Spinal cord (tissue), 10 donors: ENCODE data around the gene GNB1. TPM values are rescaled to one million over a fixed set of nuclear protein-coding genes. Genes with fewer than 3 reads are reported as not detected.

Experiments
- DNase-seq, 6 donors: peaks; one replicate each; pipeline versions ENCODE4 v3.0.0 to v3.0.0-alpha.2; 2013 to 2015; ENCODE audit warnings: low spot score in 6 of 6, low read depth in 4 of 6
- H3K27ac ChIP-seq: one replicate; pipeline ENCODE4 v1.5.1; 2013; ENCODE audit warnings: low read depth, low read length, control low read depth
- H3K27me3 ChIP-seq: one replicate; pipeline ENCODE4 v1.6.1; 2013; ENCODE audit warnings: low read length; ENCODE audit not compliant: control insufficient read depth, insufficient read depth
- H3K36me3 ChIP-seq: one replicate; pipeline ENCODE4 v1.6.1; 2013; ENCODE audit warnings: low read length; ENCODE audit not compliant: control insufficient read depth, insufficient read depth
- H3K4me1 ChIP-seq: one replicate; pipeline ENCODE4 v1.6.1; 2013; ENCODE audit warnings: low read length; ENCODE audit not compliant: control insufficient read depth, insufficient read depth
- H3K4me3 ChIP-seq: one replicate; pipeline ENCODE4 v1.5.1; 2013; ENCODE audit warnings: low read depth, low read length, control low read depth
- H3K9me3 ChIP-seq: one replicate; pipeline ENCODE4 v1.6.1; 2013; ENCODE audit warnings: low read length; ENCODE audit not compliant: control insufficient read depth, insufficient read depth
- WGBS: methylation state at CpG from one replicate; pipeline ENCODE4 v1.1.5; 2013; ENCODE audit warnings: missing lambda C conversion rate; ENCODE audit not compliant: insufficient coverage; 5-methylcytosine and 5-hydroxymethylcytosine counted together
- polyA plus RNA-seq, 2 donors: library from polyadenylated mRNA; unstranded; fragments of 120-200 nt; gene quantifications; one replicate each; pipeline ENCODE4 v1.2.1, GENCODE V29; 2013; ENCODE audit not compliant: insufficient read length in 2 of 2
- total RNA-seq, 2 donors: library from RNA; depleted of rRNA in 1 of 2; stranded (reverse); fragments of 120-200 nt in 1 of 2; fragments of >200 nt in 1 of 2; gene quantifications; one replicate each; pipeline versions ENCODE4 v1.2.3 to v1.2.4, GENCODE V29; 2013 to 2014
- donor health status: healthy.

GNB1 gene
- total and polyA plus RNA-seq, 4 donors: 129 to 651 (median 436) TPM

DNA sequence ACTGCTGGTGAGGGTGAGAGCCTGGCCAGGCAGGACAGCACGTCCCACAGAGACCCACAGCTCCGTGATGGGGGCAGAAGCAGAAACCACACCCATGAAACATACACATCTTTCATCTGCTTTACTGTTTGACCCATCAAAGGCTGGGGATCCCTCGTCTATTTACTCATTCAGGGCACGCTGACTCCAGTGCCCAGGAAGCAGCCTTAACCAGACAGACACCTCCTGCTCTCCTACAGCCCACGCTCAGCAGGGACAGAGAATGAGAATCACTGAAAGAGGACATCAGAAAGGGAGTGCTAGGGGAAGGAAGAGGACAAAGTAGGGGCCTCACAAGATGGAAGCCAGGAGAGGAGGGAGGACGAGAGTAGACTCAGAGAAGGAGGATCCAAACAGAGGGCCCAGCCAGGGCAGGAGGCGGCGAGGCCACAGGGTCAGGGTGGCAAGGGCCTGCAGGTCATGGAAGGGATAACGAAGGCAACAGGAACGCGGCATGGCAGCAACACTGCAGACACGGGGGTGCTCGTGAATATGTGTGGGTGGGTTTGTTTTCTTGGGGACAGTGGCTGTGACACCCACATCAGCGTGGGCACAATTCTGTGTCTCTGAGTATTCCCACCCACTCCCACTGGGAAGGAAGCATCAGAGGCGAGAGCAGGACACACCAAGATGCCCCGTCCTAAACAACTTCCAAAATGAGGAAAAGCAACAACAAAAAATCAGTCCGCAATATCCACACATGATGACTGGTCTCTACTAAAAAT is 97.2 kb downstream of the GNB1 start:
- 98% methylated on average over 12 of the region's 17 CpGs for WGBS
- no peak overlapping the region for H3K4me3 ChIP-seq
- peaks cover 84% of the 10 kb centered on the region for H3K36me3 ChIP-seq
- H3K4me1 ChIP-seq: no peaks in the 10 kb centered on the region
- no peaks in the 10 kb centered on the region for H3K9me3 ChIP-seq
- DNase-seq: no peak
- H3K27ac ChIP-seq: no peak overlapping the region
- no peaks in the 10 kb centered on the region for H3K27me3 ChIP-seq

DNA sequence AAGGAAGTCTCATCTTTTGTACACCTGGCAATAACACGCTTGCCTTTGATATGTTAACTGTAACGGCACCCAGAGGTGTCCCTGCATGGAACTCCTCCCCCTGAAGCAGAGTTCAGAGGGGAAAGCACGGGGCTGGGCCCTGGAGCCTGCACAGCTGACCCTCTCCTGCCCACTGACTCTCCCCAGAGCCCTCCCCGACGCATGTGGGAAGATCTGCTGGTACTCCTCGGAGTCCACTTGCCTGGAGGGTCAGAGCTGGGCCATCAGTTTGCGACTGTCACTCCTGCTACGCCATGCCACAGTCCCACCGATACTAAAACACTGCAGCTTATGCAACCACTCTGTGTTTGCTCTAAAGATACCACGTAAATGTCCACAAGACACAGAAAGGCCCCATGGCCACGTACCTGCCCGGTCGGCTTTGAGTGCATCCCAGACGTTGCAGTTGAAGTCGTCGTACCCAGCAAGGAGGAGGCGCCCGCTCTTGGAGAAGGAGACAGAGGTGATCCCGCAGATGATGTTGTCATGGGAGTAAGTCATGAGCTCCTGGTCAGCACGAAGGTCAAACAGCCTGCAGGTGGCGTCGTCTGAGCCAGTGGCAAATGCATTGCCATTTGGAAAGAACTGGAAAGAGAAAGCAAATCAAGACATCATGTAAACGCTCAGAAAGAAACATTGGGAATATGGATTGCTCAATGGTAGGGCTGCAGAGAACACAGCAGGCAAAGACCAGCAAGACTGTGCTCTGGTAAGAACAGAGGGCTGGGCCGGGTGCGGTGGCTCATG is 102.0 kb downstream of the GNB1 start:
- Histone ChIP-seq H3K27me3 (no peaks in the 10 kb centered on the region), H3K4me3 (no peak overlapping the region), H3K36me3 (peaks cover 88% of the 10 kb centered on the region), H3K27ac (no peak overlapping the region), H3K4me1 (peaks cover 8% of the 10 kb centered on the region), H3K9me3 (no peaks in the 10 kb centered on the region)
- no peak for DNase-seq
- 87% methylated on average over 25 of the region's 25 CpGs for WGBS

GRCh38 chr1:1788136-1788535 is 102.8 kb downstream of the GNB1 start:
- H3K27me3 ChIP-seq: no peaks in the 10 kb centered on the region
- peaks cover 88% of the 10 kb centered on the region for H3K36me3 ChIP-seq
- peak in 2 of 6 donors; percentile 39 to 50 for DNase-seq
- H3K4me1 ChIP-seq: peaks cover 12% of the 10 kb centered on the region
- WGBS: 65% methylated on average over 4 of the region's 7 CpGs
- no peak overlapping the region for H3K27ac ChIP-seq
- H3K9me3 ChIP-seq: no peaks in the 10 kb centered on the region
- H3K4me3 ChIP-seq: no peak overlapping the region

DNA sequence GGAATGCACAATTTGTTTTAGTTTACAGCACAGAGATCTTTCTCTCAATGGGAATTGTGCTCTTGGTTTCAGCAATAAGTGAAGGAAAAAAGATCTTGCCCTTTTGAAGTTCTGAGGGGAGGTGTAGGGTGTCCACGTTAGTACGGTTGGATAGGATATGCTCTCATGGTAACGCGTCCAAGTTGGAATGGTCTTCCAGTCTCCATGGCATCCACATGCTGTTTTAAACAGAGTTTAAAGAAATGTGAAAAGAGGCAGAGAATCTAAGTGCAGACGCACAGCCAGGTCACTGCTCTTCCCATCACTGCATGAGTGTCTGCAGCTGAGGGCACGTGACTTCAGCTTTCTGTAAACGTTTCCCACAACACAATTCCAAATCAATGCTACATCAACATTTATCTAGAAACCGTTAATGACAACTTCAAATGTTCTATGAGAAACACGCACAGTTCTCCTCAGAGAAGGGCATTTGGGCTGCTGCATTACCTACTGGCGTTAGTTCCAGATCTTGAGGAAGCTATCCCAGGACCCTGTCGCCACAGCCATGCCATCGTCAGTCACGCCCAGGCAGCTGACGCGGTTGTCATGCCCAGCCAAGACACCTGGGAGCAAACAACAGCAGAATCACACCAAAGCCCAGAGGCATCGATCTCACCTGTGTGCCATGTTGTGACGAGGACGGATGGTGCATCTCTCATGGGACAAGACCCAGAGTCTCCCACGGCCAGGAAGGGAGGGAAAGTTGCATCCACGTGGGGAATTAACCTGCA is 103.9 kb downstream of the GNB1 start:
- WGBS: 83% methylated on average over 18 of the region's 20 CpGs
- H3K9me3 ChIP-seq: no peaks in the 10 kb centered on the region
- peaks cover 23% of the 10 kb centered on the region for H3K4me1 ChIP-seq
- H3K36me3 ChIP-seq: peaks cover 89% of the 10 kb centered on the region
- no peak for DNase-seq
- H3K27ac ChIP-seq: no peak overlapping the region
- H3K4me3 ChIP-seq: no peak overlapping the region
- H3K27me3 ChIP-seq: no peaks in the 10 kb centered on the region

- H3K9me3 ChIP-seq: no peaks in the 10 kb centered on the region
- H3K27me3 ChIP-seq: no peaks in the 10 kb centered on the region
- H3K4me1 ChIP-seq: peaks cover 32% of the 10 kb centered on the region
- no CpG with 5 or more reads among the region's 10 CpGs for WGBS
- no peak overlapping the region for H3K27ac ChIP-seq
- no peak overlapping the region for H3K4me3 ChIP-seq
- peaks cover 77% of the 10 kb centered on the region for H3K36me3 ChIP-seq
- no peak for DNase-seq
Measured at GRCh38 chr1:1785666-1786065, 105.2 kb downstream of the GNB1 start.

DNA sequence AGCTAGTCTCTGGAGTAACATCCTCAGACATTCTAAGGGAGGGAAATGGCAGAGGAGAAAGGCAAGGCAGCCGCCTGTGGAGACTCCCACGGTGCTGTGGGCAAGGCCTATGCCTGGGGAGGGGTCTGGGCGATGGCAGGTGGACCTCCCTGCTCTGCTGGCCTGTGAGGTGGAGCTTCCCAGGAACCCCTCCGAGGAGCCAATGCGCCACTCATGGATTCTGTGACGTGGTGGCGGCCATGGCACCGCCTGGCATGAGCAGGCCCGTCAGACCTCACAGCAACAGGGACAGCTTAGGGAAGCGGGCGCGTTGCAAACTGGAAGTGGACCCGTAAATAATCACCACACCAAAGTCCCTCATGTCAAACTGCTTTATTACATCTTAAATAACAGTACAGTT is 106.0 kb downstream of the GNB1 start:
- H3K4me3 ChIP-seq: no peak overlapping the region
- H3K27ac ChIP-seq: no peak overlapping the region
- no peaks in the 10 kb centered on the region for H3K27me3 ChIP-seq
- peaks cover 70% of the 10 kb centered on the region for H3K36me3 ChIP-seq
- 94% methylated on average over 12 of the region's 13 CpGs for WGBS
- DNase-seq: no peak
- peaks cover 39% of the 10 kb centered on the region for H3K4me1 ChIP-seq
- no peaks in the 10 kb centered on the region for H3K9me3 ChIP-seq

DNA sequence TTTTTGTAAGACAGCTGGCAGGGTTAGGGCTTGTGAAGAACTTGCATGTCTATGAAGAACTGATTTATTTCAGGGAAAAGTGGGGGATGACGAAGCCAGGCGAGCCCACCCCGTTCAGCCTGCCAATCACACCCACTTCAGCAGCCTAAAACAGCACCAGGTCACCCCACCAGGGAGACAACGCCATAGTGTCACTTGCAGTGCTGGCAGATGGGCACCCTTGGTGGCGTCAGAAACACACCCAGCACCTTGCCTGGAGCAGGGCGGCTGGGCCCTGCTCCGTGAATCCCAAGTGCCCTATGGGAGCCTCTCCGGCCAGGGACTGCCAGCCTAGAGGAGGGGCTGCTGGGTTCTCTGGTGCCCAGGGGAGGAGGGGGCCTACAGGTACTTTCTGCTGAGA is 107.6 kb downstream of the GNB1 start:
- no peak for DNase-seq
- Histone ChIP-seq H3K9me3 (no peaks in the 10 kb centered on the region), H3K27me3 (no peaks in the 10 kb centered on the region), H3K36me3 (peaks cover 54% of the 10 kb centered on the region), H3K4me1 (peaks cover 50% of the 10 kb centered on the region), H3K27ac (no peak overlapping the region), H3K4me3 (no peak overlapping the region)
- WGBS: 88% methylated on average over 3 of the region's 8 CpGs

GRCh38 chr1:1782399-1783221 is 108.3 kb downstream of the GNB1 start:
- H3K27ac ChIP-seq: no peak overlapping the region
- H3K4me3 ChIP-seq: no peak overlapping the region
- peak in 1 of 6 donors; percentile 40 for DNase-seq
- H3K27me3 ChIP-seq: no peaks in the 10 kb centered on the region
- 13% methylated on average over 36 of the region's 36 CpGs for WGBS
- peaks cover 46% of the 10 kb centered on the region for H3K36me3 ChIP-seq
- no peaks in the 10 kb centered on the region for H3K9me3 ChIP-seq
- peaks cover 45% of the 10 kb centered on the region for H3K4me1 ChIP-seq

DNA sequence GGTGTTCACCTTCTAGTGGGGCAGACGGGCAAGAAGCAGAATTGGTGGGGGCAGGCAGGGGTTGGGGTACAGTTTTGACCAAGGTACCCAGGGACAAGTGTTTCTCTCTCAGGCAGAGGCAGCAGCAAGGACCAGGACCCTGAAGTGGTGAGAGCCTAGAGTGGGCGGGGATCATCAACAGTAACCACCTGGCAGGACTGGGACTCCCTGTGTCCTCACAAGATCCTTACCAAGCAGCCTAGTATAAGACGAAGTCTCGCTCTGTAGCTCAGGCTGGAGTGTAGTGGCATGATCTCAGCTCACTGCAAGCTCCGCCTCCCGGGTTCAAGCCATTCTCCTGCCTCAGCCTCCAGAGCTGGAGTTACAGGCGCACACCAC is 109.4 kb downstream of the GNB1 start:
- Histone ChIP-seq H3K4me3 (no peak overlapping the region), H3K27me3 (no peaks in the 10 kb centered on the region), H3K9me3 (no peaks in the 10 kb centered on the region), H3K4me1 (peaks cover 43% of the 10 kb centered on the region), H3K27ac (no peak overlapping the region), H3K36me3 (peaks cover 36% of the 10 kb centered on the region)
- no peak for DNase-seq
- WGBS: 84% methylated on average over 7 of the region's 7 CpGs
